ENCODE results near the gene COL18A1.

COL18A1 gene

DNA sequence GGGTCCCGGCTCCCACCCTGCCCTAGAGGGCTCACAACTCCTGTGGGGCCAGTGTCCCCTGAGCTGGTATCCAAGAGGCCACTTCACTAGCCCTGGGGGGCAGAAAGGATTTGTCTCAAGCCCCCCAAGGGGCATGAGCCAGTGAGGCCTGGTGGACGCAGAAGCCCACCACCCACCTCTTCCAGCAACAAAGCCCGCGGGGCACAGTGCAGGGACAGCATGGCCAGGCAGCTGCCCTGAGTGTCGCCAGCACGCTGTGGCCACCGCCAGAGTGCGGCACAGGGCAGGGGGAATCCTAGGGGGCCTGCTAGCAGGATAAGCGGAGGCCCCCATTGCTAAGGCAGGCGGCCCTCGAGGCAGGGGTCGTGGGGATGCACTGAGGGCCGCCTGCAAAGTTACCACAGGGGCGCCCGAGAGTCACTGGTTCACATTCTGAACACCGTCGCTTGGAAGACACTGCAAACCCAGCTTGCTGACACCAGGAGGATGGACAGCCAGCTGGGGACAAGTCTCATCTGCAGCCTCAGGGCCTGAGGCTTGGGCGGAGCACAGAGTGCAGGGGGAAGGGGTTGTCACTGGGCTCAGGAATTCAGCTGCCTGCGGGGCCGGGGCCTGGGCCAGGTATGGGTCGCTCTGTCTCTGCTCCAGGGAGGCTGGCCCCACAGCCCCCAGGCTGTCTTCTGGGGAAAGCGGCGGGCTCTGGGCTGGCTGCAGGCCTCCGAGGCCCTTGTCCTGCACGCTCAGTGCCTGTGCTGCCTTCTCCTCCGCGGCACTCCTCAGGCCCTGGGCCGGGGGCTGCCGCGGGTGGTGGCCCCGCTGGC is 110.5 kb downstream of the COL18A1 start:
- Histone ChIP-seq H3K36me3 (ENCODE audit: control insufficient read depth, insufficient read depth, low read length) (peaks cover 4% of the 10 kb centered on the region), H3K27me3 (replicated peaks; ENCODE audit: control insufficient read depth, insufficient read depth, low read length, poor library complexity, severe bottlenecking) (no peaks in the 10 kb centered on the region), H3K4me3 (ENCODE audit: insufficient read depth, low read depth, low read length, poor library complexity, severe bottlenecking) (no peak overlapping the region), H3K27ac (ENCODE audit: insufficient read depth, low read length, poor library complexity, severe bottlenecking) (no peak overlapping the region), H3K9me3 (ENCODE audit: control insufficient read depth, low read length) (peaks cover 8% of the 10 kb centered on the region), H3K4me1 (ENCODE audit: control insufficient read depth, insufficient read depth, low read length, poor library complexity, severe bottlenecking) (no peaks in the 10 kb centered on the region)
- no peak for DNase-seq

DNA sequence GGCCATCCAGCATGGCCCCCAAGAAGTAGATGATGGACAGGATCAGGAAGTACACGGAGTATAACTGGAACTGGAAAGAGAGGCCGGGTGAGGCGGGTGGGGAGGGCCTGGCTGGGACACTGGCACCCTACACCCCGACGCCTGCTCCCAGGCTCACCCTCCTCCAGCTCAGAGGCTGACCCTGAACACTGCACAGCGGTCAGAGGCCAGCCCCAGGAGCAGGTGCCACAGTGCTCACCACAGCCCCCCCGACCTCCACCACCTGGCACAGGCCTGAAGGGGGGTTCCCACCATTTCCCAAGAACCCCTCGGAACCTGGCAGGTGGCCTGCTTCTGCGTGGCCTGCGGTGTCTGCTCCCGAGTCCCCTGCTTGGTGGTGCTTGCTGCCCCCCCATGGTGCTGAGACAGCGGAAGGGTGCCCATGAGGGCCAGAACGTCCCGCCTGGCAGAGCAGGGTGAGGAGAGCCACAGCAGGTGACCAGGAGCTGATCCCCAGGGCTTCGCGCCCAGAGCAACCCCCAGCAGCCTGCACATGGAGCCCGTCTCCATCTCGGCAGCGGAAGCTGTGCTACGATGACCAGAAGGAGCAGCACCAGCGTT is 111.2 kb downstream of the COL18A1 start:
- H3K4me1 ChIP-seq (ENCODE audit: control insufficient read depth, insufficient read depth, low read length, poor library complexity, severe bottlenecking): no peaks in the 10 kb centered on the region

DNA sequence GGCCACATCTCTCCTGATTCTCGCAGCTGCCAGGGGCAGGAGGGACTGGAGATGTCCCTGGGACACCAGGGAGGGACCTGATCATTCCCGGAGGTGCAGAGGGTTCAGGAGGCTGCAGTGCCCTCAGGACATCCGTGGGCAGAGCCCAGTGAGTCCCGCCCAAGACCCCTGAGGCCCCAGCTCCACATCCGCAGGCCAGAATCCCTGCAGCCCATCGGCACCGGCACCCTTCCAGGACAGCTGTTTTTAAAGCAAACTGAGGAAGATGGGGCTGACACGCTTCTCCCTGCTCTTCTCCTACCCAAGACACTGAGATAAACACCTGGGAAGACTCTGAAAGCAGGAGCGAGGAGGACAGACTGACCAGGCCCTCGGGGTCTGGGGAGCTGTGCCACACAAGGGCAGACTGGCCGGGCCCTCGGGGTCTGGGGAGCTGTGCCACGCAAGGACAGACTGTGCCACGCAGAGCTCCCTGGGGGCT is 111.7 kb downstream of the COL18A1 start:
- H3K27ac ChIP-seq (ENCODE audit: insufficient read depth, low read length, poor library complexity, severe bottlenecking): no peak overlapping the region
- peaks cover 8% of the 10 kb centered on the region for H3K9me3 ChIP-seq (ENCODE audit: control insufficient read depth, low read length)
- DNase-seq: no peak
- no peaks in the 10 kb centered on the region for H3K4me1 ChIP-seq (ENCODE audit: control insufficient read depth, insufficient read depth, low read length, poor library complexity, severe bottlenecking)
- H3K27me3 ChIP-seq (replicated peaks; ENCODE audit: control insufficient read depth, insufficient read depth, low read length, poor library complexity, severe bottlenecking): no peaks in the 10 kb centered on the region
- no peak overlapping the region for H3K4me3 ChIP-seq (ENCODE audit: insufficient read depth, low read depth, low read length, poor library complexity, severe bottlenecking)
- peaks cover 8% of the 10 kb centered on the region for H3K36me3 ChIP-seq (ENCODE audit: control insufficient read depth, insufficient read depth, low read length)

More for the DNA sequence above, 111.2 kb downstream of the COL18A1 start:
- Histone ChIP-seq H3K27ac (ENCODE audit: insufficient read depth, low read length, poor library complexity, severe bottlenecking) (no peak overlapping the region), H3K27me3 (replicated peaks; ENCODE audit: control insufficient read depth, insufficient read depth, low read length, poor library complexity, severe bottlenecking) (no peaks in the 10 kb centered on the region), H3K9me3 (ENCODE audit: control insufficient read depth, low read length) (peaks cover 8% of the 10 kb centered on the region), H3K36me3 (ENCODE audit: control insufficient read depth, insufficient read depth, low read length) (peaks cover 7% of the 10 kb centered on the region), H3K4me3 (ENCODE audit: insufficient read depth, low read depth, low read length, poor library complexity, severe bottlenecking) (no peak overlapping the region)
- DNase-seq: no peak

DNA sequence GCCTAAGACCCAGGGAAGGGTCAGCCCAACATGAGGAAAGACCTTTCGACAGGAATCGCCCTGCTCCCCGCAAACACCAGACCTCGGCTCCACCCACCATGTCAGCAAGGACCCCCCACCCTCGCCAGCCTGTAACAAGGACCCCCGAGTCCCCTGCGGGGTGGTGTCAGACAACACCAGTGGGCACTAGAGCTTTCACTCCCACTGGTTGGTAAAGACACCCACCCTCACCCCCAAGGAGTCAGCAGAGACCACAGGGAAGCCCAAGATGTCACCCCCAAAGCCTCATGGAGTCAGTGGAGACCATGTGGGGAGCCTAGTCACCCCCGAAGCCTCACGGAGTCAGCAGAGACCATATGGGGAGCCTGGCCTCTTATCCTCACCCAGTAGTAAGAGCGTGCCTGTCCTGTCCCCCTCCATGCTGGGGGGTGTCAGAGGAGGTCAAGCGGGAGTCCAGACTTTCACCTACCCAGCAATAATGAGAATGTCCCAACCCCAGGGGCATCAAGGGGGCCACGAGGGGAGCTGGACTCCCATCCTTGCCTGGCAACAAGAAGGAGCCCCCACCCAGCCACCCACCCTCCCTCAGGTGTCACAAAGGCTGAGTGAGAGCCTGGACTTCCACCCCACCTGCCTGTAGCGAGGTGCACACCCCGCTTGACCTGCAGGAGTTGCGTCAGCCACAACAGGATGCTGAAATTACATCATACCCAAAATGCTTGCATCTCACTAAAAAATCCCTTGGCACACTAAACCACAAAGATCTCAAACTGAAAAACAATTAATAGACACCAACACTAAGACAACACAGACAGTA is 112.5 kb downstream of the COL18A1 start:
- Histone ChIP-seq H3K36me3 (ENCODE audit: control insufficient read depth, insufficient read depth, low read length) (peaks cover 8% of the 10 kb centered on the region), H3K27ac (ENCODE audit: insufficient read depth, low read length, poor library complexity, severe bottlenecking) (no peak overlapping the region), H3K27me3 (replicated peaks; ENCODE audit: control insufficient read depth, insufficient read depth, low read length, poor library complexity, severe bottlenecking) (no peaks in the 10 kb centered on the region), H3K4me3 (ENCODE audit: insufficient read depth, low read depth, low read length, poor library complexity, severe bottlenecking) (no peak overlapping the region), H3K9me3 (ENCODE audit: control insufficient read depth, low read length) (peaks cover 8% of the 10 kb centered on the region), H3K4me1 (ENCODE audit: control insufficient read depth, insufficient read depth, low read length, poor library complexity, severe bottlenecking) (no peaks in the 10 kb centered on the region)
- no peak for DNase-seq

GRCh38 chr21:45518742-45519141 is 113.8 kb downstream of the COL18A1 start:
- peaks cover 8% of the 10 kb centered on the region for H3K36me3 ChIP-seq (ENCODE audit: control insufficient read depth, insufficient read depth, low read length)
- H3K27me3 ChIP-seq (replicated peaks; ENCODE audit: control insufficient read depth, insufficient read depth, low read length, poor library complexity, severe bottlenecking): no peaks in the 10 kb centered on the region
- peaks cover 8% of the 10 kb centered on the region for H3K9me3 ChIP-seq (ENCODE audit: control insufficient read depth, low read length)
- H3K4me1 ChIP-seq (ENCODE audit: control insufficient read depth, insufficient read depth, low read length, poor library complexity, severe bottlenecking): no peaks in the 10 kb centered on the region
- DNase-seq: no peak
- H3K27ac ChIP-seq (ENCODE audit: insufficient read depth, low read length, poor library complexity, severe bottlenecking): no peak overlapping the region
- no peak overlapping the region for H3K4me3 ChIP-seq (ENCODE audit: insufficient read depth, low read depth, low read length, poor library complexity, severe bottlenecking)

- H3K27ac ChIP-seq (ENCODE audit: insufficient read depth, low read length, poor library complexity, severe bottlenecking): no peak overlapping the region
- no peak for DNase-seq
- H3K4me1 ChIP-seq (ENCODE audit: control insufficient read depth, insufficient read depth, low read length, poor library complexity, severe bottlenecking): no peaks in the 10 kb centered on the region
- peaks cover 8% of the 10 kb centered on the region for H3K9me3 ChIP-seq (ENCODE audit: control insufficient read depth, low read length)
- H3K36me3 ChIP-seq (ENCODE audit: control insufficient read depth, insufficient read depth, low read length): peaks cover 8% of the 10 kb centered on the region
- H3K4me3 ChIP-seq (ENCODE audit: insufficient read depth, low read depth, low read length, poor library complexity, severe bottlenecking): no peak overlapping the region
- H3K27me3 ChIP-seq (replicated peaks; ENCODE audit: control insufficient read depth, insufficient read depth, low read length, poor library complexity, severe bottlenecking): no peaks in the 10 kb centered on the region
Measured at GRCh38 chr21:45519182-45519581, 114.2 kb downstream of the COL18A1 start.

GRCh38 chr21:45521241-45521640 is 116.3 kb downstream of the COL18A1 start:
- DNase-seq: no peak
- H3K4me3 ChIP-seq (ENCODE audit: insufficient read depth, low read depth, low read length, poor library complexity, severe bottlenecking): no peak overlapping the region
- H3K4me1 ChIP-seq (ENCODE audit: control insufficient read depth, insufficient read depth, low read length, poor library complexity, severe bottlenecking): no peaks in the 10 kb centered on the region
- H3K27me3 ChIP-seq (replicated peaks; ENCODE audit: control insufficient read depth, insufficient read depth, low read length, poor library complexity, severe bottlenecking): no peaks in the 10 kb centered on the region
- peaks cover 13% of the 10 kb centered on the region for H3K36me3 ChIP-seq (ENCODE audit: control insufficient read depth, insufficient read depth, low read length)
- no peak overlapping the region for H3K27ac ChIP-seq (ENCODE audit: insufficient read depth, low read length, poor library complexity, severe bottlenecking)
- H3K9me3 ChIP-seq (ENCODE audit: control insufficient read depth, low read length): peaks cover 8% of the 10 kb centered on the region

DNA sequence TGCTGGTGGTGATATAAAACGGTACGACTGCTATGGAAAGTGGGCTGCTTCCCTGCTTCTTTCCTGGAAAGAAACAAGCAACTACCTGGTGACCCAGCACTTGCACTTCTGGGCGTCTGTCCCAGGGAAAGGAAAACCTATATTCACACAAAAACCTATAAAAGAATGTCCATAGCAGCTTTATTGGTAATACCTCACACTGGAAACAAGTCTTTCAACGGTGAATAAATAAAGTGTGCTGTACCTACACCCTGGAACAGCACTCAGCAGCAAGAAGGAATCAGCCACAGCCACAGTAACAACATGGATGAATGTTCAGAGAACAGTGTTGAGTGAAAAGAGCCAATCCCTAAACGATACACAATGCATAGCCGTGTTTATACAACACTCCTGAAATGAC is 117.4 kb downstream of the COL18A1 start:
- no peaks in the 10 kb centered on the region for H3K4me1 ChIP-seq (ENCODE audit: control insufficient read depth, insufficient read depth, low read length, poor library complexity, severe bottlenecking)
- DNase-seq: no peak
- H3K36me3 ChIP-seq (ENCODE audit: control insufficient read depth, insufficient read depth, low read length): peaks cover 13% of the 10 kb centered on the region
- H3K9me3 ChIP-seq (ENCODE audit: control insufficient read depth, low read length): peaks cover 8% of the 10 kb centered on the region
- no peak overlapping the region for H3K27ac ChIP-seq (ENCODE audit: insufficient read depth, low read length, poor library complexity, severe bottlenecking)
- no peak overlapping the region for H3K4me3 ChIP-seq (ENCODE audit: insufficient read depth, low read depth, low read length, poor library complexity, severe bottlenecking)
- H3K27me3 ChIP-seq (replicated peaks; ENCODE audit: control insufficient read depth, insufficient read depth, low read length, poor library complexity, severe bottlenecking): no peaks in the 10 kb centered on the region

GRCh38 chr21:45522986-45523385 is 118.0 kb downstream of the COL18A1 start:
- Histone ChIP-seq H3K4me3 (ENCODE audit: insufficient read depth, low read depth, low read length, poor library complexity, severe bottlenecking) (no peak overlapping the region), H3K36me3 (ENCODE audit: control insufficient read depth, insufficient read depth, low read length) (peaks cover 13% of the 10 kb centered on the region)
- no peak for DNase-seq

More at GRCh38 chr21:45522986-45523385, 118.0 kb downstream of the COL18A1 start:
- H3K27me3 ChIP-seq (replicated peaks; ENCODE audit: control insufficient read depth, insufficient read depth, low read length, poor library complexity, severe bottlenecking): no peaks in the 10 kb centered on the region
- no peak overlapping the region for H3K27ac ChIP-seq (ENCODE audit: insufficient read depth, low read length, poor library complexity, severe bottlenecking)
- peaks cover 8% of the 10 kb centered on the region for H3K9me3 ChIP-seq (ENCODE audit: control insufficient read depth, low read length)
- no peaks in the 10 kb centered on the region for H3K4me1 ChIP-seq (ENCODE audit: control insufficient read depth, insufficient read depth, low read length, poor library complexity, severe bottlenecking)

Data from effector memory CD4-positive, alpha-beta T cell (primary cell).